Occipital lobe (tissue), 2 donors: ENCODE results near the gene LCN6. TPM values are rescaled to one million over a fixed set of nuclear protein-coding genes. Genes with fewer than 3 reads are reported as not detected.
"Not testable (repeated sequence)": the region's sequence is repeated elsewhere in the genome, so short reads cannot be mapped to it uniquely, and the experiment has no call there.

Source experiments
- DNase-seq: peaks from one replicate; lab custom pipeline; 2025; lab: John Stamatoyannopoulos, UW
- total RNA-seq: library from RNA; depleted of rRNA; stranded (reverse); fragments of >200 nt; gene quantifications from one replicate; pipeline ENCODE4 v1.2.3, GENCODE V29; 2014

The LCN6 gene
- total RNA-seq, 1 donor from 2014 or later, result not detected

DNA sequence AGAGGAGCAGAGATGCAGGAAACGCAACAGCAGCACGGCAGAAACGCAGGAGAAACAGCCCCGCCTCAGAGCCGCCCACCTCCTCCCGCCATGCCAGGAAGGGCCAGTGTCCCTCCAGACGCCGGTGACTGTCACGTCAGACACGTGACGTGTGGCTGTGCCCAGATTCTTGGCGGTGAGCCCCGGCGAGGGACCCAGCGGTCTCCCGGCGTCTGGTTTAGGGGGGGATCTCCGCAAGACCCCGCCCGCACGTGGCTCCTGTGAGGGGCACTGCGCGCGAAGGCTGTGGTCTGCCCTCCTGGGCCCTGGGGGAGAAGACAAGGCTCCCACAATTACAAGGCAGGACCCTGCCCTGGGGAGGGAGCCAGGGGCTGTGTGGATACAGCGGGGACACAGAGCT is 12.1 kb upstream of the LCN6 start:
- no peak for DNase-seq

DNA sequence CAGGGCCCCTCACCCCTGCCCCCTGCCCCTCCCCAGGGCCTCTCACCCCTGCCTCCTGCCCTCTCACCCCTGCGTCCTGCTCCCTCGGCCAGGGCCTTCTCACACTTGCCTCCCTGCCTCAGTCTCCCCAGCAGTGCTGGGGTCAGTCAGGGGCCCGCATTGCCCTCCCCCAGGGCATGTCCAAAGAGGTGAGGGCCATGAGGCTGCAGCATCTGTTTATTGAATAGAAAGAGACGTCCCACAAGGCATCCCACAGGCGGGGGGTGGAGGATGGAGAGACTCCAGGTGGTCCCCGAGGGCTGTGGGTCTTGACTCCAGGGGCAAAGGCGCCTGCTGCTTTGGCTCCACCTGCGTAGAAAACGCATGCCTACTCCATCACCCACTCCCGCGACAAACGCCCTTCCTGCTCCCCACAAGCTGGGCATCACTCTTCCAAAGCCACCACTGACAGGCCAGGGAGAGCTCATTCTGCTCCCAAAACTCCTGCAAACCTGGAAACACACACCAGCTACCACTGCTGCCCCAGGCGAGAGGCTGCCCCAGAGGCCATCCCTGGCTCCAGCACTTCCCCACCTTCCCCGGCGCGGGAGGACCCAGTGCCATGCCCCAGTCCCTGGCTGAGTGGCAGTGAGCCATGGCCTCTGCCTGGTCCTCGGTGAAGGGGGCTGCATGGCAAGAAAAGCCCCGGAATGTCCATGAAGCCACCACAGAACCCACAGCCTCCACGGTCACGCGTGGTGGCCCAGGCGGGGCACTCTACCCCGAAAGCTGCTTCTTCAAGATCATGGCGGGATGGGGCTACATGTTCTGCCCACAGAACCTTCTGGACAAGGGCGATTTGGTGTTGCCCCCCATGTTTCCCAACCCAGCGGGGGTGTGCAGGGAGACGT is 11.4 kb upstream of the LCN6 start:
- DNase-seq, result no peak

DNA sequence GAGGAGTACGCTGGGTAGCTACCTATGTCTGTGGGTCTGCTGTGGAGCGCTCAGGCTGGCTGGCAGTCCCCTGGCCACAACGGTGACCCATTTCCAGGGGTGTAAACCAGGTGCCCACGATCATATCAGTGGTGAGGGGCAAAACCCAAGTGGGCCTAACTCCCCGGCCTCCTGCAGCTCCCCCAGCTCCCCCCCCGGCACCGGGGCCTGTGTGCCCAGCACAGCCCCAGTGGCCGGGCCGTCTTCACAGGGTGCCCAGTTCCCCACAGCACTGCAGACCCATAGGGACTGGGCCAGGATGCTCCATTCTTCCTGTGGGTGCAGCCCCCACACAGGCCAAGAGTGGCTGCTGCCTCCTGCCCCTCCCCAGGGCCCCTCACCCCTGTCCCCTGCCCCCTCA is 10.7 kb upstream of the LCN6 start:
- DNase-seq, result no peak

DNA sequence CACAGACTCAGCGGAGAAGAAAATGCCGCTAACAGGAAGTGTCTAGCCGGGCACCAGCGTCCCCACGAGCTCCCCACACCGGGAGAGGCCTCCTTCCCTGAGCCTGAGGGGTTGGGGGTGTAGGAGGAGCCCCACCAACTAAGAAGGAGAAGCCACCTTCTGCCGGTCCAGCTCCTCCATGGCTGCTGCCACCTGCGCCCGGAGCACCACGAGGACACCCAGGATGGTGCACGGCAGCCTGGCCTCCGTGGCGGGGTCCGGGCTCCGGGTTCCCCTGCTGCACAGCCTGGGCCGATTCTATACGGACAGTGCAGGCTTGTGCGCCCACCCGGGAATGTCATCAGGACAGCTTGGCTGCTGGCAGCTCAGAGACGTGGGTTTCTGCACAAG is 9.4 kb upstream of the LCN6 start:
- no peak for DNase-seq

DNA sequence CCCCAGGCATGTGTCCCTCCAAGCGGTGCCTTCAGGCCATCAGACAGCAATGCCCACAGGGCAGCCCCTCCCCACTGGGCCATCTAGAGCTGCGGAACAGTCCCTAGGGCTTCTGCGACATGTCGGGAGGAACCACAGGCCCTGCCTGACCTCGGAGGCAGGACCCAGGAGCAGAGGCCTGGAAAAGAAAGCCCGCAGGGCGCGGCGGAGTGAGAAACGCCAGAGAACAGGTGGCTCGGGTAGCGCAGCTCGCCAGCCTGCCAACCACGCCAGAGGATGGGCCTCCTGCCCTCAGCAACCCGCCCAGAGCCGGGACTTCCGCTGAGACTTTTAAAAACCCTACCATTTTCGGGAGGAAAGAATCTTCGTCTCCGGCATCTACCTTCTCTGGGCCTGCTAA is 9.0 kb upstream of the LCN6 start:
- DNase-seq, result no peak

DNA sequence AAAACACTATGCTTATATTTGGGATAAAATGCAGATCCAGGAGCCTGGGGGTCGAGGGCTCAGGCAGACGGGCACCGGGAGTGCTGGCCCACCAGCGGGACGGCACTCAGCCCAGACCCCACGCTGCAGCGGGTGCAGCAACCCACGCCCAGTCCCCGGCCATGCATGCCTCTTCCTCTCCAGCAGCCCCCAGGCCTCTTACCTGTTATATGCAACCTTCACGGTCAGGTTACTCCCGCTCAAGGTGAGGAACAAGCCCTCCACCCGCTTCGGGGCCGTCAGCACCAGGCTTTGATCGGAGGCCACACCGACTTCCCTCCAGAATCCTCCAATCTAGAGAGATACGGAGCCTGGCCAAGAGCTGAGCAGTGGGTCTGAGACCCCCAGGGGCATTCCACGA is 8.5 kb upstream of the LCN6 start:
- DNase-seq, result no peak

DNA sequence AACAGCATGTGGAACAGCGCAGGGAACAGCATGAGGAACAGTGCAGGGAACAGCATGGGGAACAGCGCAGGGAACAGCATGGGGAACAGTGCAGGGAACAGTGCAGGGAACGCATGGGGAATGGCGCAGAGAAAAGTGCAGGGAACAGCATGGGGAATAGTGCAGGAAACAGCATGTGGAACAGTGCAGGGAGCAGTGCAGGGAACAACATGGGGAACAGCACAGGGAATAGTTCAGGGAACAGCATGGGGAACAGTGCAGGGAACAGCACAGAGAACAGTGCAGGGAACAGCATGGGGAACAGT is 7.8 kb upstream of the LCN6 start:
- DNase-seq, result no peak

DNA sequence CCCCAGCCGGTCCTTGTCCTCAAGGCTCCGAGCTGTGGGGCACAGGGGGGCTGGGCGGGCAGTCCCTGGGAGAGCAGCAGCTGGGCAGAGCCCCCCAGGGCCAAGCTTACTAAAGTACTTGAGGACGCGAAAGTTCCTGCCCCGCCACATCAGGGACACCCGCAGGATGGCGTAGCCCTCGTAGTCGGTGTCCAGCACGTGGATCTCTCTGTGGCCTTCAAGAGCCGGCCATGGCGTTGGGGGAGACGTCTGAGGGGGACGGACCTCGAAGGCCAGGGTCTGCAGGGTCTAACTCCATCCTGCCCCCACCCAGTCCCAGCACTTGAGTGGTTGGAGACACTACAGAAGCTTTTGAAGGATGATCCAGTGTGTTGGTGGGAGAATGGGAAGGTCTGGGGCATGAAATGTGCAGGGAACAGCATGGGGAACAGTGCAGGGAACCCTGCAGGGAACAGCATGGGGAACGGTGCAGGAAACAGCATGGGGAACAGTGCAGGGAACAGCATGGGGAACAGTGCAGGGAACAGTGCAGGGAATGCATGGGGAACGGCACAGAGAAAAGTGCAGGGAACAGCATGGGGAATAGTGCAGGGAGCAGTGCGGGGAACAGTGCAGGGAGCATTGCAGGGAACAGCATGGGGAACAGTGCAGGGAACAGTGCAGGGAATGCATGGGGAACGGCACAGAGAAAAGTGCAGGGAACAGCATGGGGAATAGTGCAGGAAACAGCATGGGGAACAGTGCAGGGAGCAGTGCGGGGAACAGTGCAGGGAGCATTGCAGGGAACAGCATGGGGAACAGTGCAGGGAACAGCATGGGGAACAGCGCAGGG is 7.2 kb upstream of the LCN6 start:
- DNase-seq, result not testable (repeated sequence)

DNA sequence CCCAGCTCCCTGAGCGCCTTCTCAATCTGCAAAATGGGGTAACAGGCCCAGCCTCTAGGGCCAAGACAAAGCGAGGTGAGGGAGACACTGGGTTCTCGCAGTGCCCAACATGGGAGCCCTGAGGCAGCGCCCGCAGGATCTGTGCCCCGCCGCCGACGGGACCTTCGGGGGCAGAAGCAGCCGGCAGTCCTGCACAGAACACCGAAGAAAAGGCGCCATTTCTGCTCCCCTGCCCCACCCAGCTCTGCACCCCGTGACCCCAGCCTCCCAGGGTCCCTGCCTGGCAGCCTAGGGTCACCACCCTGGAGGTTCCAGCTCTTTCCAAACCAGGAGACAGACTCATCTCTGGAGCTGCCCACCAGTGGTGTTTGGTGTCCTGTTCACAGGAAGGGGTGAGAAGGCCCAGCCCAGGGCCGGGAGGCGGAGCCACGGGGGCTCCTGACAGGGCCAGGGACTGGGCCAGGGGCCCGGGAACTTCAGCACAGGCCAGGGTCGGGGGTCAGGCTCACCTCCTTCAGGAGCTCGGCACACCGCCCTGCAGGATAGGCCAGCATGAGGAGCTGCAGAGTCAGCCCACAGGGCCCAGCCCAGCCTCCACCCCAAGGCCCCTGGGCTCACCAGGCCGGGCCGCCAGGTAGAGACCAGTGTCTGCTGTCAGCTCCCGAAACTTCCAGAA is 6.4 kb upstream of the LCN6 start:
- DNase-seq, result no peak

DNA sequence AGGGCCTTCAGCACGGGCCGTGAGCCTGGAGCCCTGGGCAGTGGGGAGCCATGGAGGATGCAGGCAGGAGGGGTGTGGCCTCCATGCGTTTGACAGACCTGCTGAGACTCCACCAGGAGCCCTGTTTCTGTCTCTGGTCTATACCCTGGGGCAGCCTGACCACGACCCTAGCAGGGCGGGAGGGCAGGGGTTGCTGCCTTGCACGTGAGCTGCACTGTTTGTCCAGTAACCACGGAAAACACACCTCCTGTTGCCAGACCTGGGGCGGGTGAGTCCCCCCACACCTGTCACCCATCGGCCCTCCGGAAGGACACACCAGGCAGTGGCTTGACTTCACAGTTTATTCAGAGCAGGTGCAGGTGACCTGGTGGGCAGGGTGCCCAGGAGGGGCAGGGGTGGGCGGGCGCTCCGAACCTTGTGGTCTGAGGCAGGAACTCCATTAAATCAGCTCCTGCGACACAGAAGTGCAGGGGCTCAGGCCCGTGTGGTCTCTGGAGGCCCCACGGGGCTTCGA is 5.8 kb upstream of the LCN6 start:
- no peak for DNase-seq

DNA sequence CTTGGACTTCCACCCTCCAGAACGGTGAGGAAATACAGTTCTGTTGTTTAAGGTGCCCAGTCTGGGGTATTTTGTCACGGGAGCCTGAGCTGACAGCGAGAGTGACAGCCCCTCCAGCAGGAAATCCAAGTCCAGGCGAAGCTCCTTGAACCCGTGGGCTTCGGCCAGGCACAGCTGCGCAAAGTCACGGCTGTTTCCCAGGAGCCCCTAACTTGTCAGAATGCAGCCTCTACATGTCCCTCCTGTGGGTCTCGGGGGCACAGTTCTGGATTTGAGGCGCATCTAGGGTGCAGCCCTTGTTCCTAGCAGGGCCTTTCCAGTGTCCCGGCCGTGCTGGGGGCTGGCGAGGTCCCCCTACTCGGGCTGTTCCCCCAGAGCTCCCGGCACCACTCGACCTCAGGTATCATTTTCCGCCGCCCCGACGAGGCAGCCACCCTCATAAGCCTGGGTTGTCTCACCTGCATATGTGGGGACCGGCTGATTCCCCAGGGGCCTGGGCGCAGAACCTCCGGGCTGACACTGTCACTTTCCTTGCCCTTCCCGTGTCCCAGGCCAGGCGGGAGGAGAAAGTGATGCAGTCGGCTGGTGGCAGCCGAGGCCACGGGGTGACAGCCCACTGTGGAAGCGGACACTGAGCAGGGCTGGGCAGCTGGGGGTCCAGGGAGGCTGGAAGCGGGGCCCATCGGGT is 5.2 kb upstream of the LCN6 start:
- DNase-seq, result no peak

DNA sequence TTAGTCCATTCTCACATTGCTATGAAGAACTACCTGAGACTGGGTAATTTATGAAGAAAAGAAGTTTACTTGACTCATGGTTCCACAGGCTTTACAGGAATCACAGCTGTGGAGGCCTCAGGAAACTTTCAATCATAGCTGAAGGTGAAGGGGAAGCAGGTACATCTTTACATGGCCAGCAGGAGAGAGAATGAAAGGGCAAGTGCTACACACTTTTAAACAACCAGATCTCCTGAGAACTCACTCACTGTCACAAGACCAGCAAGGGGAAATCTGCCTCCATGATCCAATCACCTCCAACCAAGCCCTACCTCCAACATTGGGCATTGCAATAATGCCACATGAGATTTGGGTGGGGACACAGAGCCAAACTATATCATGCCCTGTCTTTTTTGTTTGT is 3.5 kb upstream of the LCN6 start:
- no peak for DNase-seq

DNA sequence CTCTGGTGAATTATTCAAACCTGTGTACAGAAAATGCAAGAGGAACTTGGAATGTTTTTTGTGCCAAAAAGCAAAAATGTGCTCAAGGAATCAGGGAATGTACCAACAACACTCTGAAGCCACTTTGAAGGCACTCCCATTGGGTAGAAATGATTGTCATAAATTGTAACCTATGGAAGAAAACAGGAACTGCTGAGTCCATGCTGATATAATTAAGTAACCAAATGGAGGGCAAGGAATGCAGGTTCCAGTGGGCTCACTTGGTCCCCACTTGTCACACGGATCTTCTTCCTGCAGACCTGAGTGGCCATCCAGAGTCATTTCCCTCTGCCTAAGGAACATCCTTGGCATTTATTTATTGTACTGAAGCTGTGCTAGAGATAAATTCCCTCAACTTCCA is 2.9 kb upstream of the LCN6 start:
- no peak for DNase-seq

DNA sequence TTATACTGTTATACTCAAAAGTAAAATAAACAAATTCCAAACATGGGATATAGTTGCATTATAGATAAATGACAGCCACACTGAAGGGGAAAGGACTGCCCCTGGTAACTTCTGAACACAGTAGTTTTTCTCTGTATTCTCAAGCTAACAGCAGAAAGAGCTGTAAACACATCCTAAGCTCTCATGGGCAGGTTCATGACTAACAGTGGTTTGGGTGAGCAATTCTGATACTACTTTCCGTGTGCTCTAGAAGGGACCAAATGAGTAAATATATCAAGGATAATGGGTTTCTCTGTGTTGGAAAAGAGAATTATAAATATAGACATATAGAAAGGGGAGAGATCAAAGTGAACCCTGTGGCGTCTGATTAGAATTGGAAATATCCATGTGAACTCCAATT is 2.2 kb upstream of the LCN6 start:
- DNase-seq, result no peak

DNA sequence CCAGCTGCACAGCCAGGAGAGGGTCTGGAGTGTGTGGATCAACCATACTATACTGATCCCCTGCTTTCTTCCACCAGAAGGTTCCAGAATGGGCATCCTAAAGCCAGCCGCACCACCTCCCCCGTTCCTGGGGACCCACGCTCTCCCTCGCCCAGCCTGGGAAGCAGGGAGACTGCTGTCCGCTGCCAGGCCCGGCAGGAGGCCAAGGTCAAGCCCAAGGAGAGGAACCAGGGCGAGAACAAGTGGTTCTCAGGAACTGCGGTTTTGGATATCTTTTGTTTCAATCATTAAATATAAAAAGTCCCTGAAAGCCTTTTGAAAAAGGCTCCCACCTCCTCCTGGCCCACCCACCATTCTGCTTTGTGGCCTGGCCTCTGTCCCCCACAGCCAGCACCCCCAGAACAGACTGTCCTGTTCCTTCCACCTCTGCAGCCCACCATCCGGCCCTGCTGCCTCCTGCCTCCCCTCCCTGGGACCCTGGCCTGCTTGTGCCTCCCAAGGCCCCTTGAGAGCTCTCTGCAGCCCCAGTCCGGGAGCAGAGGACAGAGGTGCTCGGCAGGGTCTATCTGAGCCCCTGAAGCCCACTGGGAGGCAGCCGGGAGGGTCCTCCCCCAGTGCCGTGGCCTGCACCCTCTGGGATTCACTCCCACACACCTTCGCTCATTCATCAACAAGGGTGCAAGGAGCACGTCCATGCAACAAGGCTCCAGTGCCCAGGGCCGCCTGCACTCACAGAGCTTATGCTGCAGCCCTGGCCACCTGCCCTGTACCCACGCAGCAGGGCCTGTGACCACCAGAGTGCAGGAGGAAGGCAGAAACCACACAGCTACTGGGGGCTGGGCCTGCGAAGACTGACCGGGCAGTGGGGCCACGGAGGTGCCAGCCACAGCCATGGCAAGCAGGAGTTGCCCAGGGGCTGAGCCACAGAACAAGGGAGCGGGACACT is 614 bp upstream of the LCN6 start:
- no peak for DNase-seq

DNA sequence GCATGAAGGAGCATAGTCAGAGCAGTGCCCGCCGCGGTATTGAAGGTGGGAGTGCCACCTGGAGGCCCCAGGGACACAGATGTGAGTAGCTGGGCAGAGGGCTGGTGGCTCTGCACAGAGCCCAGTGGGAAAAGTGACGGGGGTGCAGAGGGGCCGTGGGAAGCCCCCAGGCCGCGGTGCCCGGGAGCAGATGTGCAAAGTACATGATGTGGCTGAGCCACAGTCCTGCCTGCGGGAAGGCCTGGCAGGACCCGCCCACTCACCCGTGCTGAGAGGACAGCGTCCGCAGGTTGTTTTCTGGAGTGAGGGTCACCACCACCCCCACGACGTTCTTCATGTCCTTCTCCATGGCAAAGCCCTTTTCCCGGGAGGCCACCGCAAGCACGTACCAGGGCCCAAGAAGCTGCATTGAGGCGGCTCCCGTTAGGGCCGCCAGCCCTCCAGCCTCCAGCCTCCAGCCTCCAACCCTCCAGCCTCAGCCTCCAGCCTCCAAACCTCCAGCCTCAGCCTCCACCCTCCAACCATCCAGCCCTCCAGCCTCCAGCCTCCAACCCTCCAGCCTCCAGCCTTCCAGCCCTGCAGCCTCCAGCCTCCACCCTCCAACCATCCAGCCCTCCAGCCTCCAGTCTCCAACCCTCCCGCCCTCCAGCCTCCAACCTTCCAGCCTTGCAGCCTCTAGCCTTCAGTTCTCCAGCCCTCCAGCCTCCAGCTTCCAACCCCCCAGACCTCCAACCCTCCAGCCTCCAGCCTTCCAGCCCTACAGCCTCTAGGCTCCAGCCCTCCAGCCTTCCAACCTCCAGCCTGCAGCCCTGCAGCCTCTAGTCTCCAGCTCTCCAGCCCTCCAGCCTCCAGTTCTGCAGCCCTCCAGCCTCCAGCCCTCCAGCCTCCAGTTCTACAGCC is 914 bp downstream of the LCN6 start:
- no peak for DNase-seq

DNA sequence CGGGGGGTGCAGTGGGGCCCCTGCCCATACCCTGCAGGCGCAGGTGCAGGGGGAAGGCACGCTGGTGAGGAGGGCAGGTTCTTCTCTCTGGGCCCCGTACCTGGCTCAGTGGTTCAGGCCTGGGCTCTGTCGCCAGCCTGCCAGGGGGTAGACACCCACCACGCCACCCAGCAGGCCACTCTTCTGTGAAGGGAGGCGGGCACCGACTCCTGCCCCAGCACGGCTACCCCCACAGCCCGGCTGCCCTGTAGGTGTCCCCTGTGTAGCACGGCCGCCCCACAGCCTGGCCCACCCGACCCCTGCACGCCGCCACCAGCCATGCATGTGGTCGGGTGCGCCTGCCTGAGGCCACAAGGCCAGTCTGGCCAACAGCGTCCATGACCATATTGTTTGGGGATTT is 1.7 kb downstream of the LCN6 start:
- no peak for DNase-seq

DNA sequence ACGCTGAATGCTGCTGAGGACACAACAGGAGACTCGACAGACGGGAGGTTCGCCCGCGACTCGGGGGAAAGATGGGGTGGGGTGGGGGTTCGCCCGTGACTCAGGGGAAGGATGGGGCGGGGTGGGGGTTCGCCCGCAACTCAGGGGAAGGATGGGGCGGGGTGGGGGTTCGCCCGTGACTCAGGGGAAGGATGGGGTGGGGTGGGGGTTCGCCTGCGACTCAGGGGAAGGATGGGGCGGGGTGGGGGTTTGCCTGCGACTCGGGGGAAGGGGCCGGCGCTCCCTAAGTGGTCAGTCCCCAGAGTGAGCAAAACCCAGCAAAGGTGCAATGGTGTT is 2.2 kb downstream of the LCN6 start:
- no peak for DNase-seq

DNA sequence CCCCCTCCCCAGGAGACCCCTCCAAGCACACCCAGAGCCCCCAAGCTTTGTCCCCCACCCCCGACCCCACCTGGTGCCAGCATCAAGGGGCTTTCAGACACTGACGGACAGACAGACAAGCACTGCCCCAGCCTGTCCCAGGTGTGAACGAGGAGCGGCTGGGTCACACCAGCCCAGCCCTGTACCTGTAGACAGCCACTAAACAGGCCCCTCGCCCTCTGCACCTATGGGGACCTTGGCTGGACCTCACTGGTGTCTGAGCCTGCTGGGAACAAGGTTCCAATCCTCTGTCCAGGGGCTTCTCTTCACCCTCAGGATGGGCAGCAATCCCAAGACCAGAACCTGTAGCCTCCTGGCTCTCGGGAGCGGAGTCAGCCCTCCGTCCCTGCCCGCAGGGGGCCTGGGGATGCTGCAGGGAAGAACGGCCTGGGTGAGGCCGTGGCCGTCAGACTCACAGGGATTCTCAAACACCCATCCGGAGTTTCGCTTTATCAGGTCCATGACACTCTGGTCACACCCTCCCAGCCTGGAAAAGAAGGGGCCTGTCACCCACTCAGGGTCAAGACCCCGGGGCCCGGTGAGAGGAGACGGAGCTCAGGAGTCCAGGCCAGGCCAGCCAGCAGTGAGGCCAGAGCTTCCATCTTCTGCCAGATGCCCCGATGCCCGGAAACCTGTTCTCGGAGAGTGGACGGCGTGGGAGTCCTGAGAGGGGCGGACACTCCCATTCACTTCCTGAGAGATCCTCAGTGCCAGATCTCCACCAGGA is 2.8 kb downstream of the LCN6 start:
- no peak for DNase-seq
